Measurements from ENCODE around the gene IP6K2. TPM values are rescaled to one million over a fixed set of nuclear protein-coding genes. Genes with fewer than 3 reads are reported as not detected.

Gene IP6K2
- total RNA-seq, 2 donors from 2014 or later: 104 to 127 TPM

GRCh38 chr3:48716508-48716981 lies 476 bp downstream of the IP6K2 start:
- 0% methylated on average over 16 of the region's 16 CpGs; no CpG with 5 or more reads in 1 of the 2 experiments for WGBS, 2 experiments (ENCODE audit: insufficient coverage in 1 of 2, insufficient read length in 1 of 2)
- Histone ChIP-seq H3K4me1 (ENCODE audit: control insufficient read depth, insufficient read depth, low read length) (no peaks in the 10 kb centered on the region), H3K9me3 (ENCODE audit: control insufficient read depth, low read length) (no peaks in the 10 kb centered on the region), H3K4me3 (ENCODE audit: low read length) (peak overlapping the region; percentile 97), H3K27me3 (ENCODE audit: control insufficient read depth, insufficient read depth, low read length, poor library complexity, severe bottlenecking) (no peaks in the 10 kb centered on the region), H3K36me3 (ENCODE audit: control insufficient read depth, insufficient read depth, low read length) (peaks cover 37% of the 10 kb centered on the region), H3K27ac (ENCODE audit: low read depth, low read length) (peak overlapping the region; percentile 95), H3K9ac (ENCODE audit: extremely low read depth, low read length, poor library complexity, severe bottlenecking) (peak overlapping the region; percentile 100)
- peaks cover 3% of the 10 kb centered on the region for H3K27me3 Mint-ChIP-seq (ENCODE audit: insufficient read depth)
- DNase-seq: peak; percentile 64
- peaks cover 33% of the 10 kb centered on the region for H3K36me3 Mint-ChIP-seq (ENCODE audit: low read depth)
- H3K4me1 Mint-ChIP-seq: peaks cover 24% of the 10 kb centered on the region
- peak overlapping the region; percentile 100 for H3K4me3 Mint-ChIP-seq
- TF ChIP-seq CTCF (conservative IDR thresholded peaks at IDR 0.05): no peak
- peak overlapping the region; percentile 100 for H3K27ac Mint-ChIP-seq
- no peaks in the 10 kb centered on the region for H3K9me3 Mint-ChIP-seq

GRCh38 chr3:48715174-48715800 lies 1.7 kb downstream of the IP6K2 start:
- no peaks in the 10 kb centered on the region for H3K9me3 ChIP-seq (ENCODE audit: control insufficient read depth, low read length)
- peak overlapping the region; percentile 40 for H3K27ac ChIP-seq (ENCODE audit: low read depth, low read length)
- Mint-ChIP-seq H3K4me1 (peaks cover 29% of the 10 kb centered on the region), H3K9me3 (no peaks in the 10 kb centered on the region), H3K4me3 (peak overlapping the region; percentile 100), H3K27me3 (ENCODE audit: insufficient read depth) (peaks cover 3% of the 10 kb centered on the region), H3K36me3 (ENCODE audit: low read depth) (peaks cover 46% of the 10 kb centered on the region), H3K27ac (peak overlapping the region; percentile 100)
- H3K4me1 ChIP-seq (ENCODE audit: control insufficient read depth, insufficient read depth, low read length): no peaks in the 10 kb centered on the region
- H3K9ac ChIP-seq (ENCODE audit: extremely low read depth, low read length, poor library complexity, severe bottlenecking): peak overlapping the region; percentile 100
- peak overlapping the region; percentile 97 for H3K4me3 ChIP-seq (ENCODE audit: low read length)
- no peaks in the 10 kb centered on the region for H3K27me3 ChIP-seq (ENCODE audit: control insufficient read depth, insufficient read depth, low read length, poor library complexity, severe bottlenecking)
- H3K36me3 ChIP-seq (ENCODE audit: control insufficient read depth, insufficient read depth, low read length): peaks cover 50% of the 10 kb centered on the region
- no peak for DNase-seq
- TF ChIP-seq CTCF (conservative IDR thresholded peaks at IDR 0.05): no peak

GRCh38 chr3:48711727-48712126 lies 5.3 kb downstream of the IP6K2 start:
- no peak overlapping the region for H3K27ac ChIP-seq (ENCODE audit: low read depth, low read length)
- H3K27me3 Mint-ChIP-seq (ENCODE audit: insufficient read depth): no peaks in the 10 kb centered on the region
- peaks cover 69% of the 10 kb centered on the region for H3K36me3 Mint-ChIP-seq (ENCODE audit: low read depth)
- H3K9me3 ChIP-seq (ENCODE audit: control insufficient read depth, low read length): no peaks in the 10 kb centered on the region
- H3K4me1 Mint-ChIP-seq: peaks cover 33% of the 10 kb centered on the region
- no peaks in the 10 kb centered on the region for H3K4me1 ChIP-seq (ENCODE audit: control insufficient read depth, insufficient read depth, low read length)
- H3K9me3 Mint-ChIP-seq: no peaks in the 10 kb centered on the region
- no peak for TF ChIP-seq CTCF (conservative IDR thresholded peaks at IDR 0.05)
- peaks cover 79% of the 10 kb centered on the region for H3K36me3 ChIP-seq (ENCODE audit: control insufficient read depth, insufficient read depth, low read length)
- no peak overlapping the region for H3K4me3 Mint-ChIP-seq
- H3K4me3 ChIP-seq (ENCODE audit: low read length): no peak overlapping the region
- 95% methylated on average over 2 of the region's 2 CpGs; no CpG with 5 or more reads in 1 of the 2 experiments for WGBS, 2 experiments (ENCODE audit: insufficient coverage in 1 of 2, insufficient read length in 1 of 2)
- H3K27me3 ChIP-seq (ENCODE audit: control insufficient read depth, insufficient read depth, low read length, poor library complexity, severe bottlenecking): no peaks in the 10 kb centered on the region
- no peak for DNase-seq
- H3K9ac ChIP-seq (ENCODE audit: extremely low read depth, low read length, poor library complexity, severe bottlenecking): no peak overlapping the region
- H3K27ac Mint-ChIP-seq: peak overlapping the region; percentile 74

Data from endodermal cell (in vitro differentiated cells).